SK-N-SH (cell line): Measurements from ENCODE around the gene CADM1. TPM values are rescaled to one million over a fixed set of nuclear protein-coding genes. Genes with fewer than 3 reads are reported as not detected.
A peak's percentile ranks its signal among the peaks of the same experiment; 100 is the strongest.

ENCODE experiments used
- CTCF ChIA-PET: fragments of 300-600, 350-600 bp; formaldehyde crosslinking; extraction: SDS; loops from one replicate; lab custom pipeline; 2021; lab: Yijun Ruan, JAX
- POLR2A ChIA-PET: fragments of 350-600 bp; sonication (Branson Sonifier 250); formaldehyde crosslinking; extraction: SDS; loops from one replicate; lab custom pipeline; 2020; ENCODE audit warnings: antibody characterized with exemption, inconsistent platforms; lab: Yijun Ruan, JAX
- DNase-seq: peaks from one replicate; pipeline ENCODE4 v3.0.0; 2012
- H2AFZ ChIP-seq: fragments of 200-600 bp; sonication (generic); 2 replicates; pipeline ENCODE4 v1.8.1; 2016; ENCODE audit warnings: antibody characterized with exemption, mild to moderate bottlenecking, low read depth
- H3F3A ChIP-seq: fragments of 200-600 bp; sonication (generic); replicated peaks from 2 replicates; pipeline ENCODE3; 2016; ENCODE audit warnings: antibody characterized with exemption, mild to moderate bottlenecking; ENCODE audit not compliant: insufficient read depth
- H3K27ac ChIP-seq, 2 experiments: fragments of 200-500 bp in 1 of 2; fragments of 200-600 bp in 1 of 2; sonication (Bioruptor generic) in 1 of 2; sonication (generic), shearing (Covaris generic) in 1 of 2; 2 replicates each; pipeline versions ENCODE4 v1.5.1 to v1.6.1; 2014 to 2016; ENCODE audit warnings: low read depth in 2 of 2, inconsistent platforms in 1 of 2, low read length in 1 of 2, mild to moderate bottlenecking in 1 of 2, mixed read lengths in 1 of 2
- H3K27me3 ChIP-seq: fragments of 200-600 bp; sonication (generic), shearing (Covaris generic); 2 replicates; pipeline ENCODE4 v1.6.1; 2016; ENCODE audit warnings: mixed run types; ENCODE audit not compliant: insufficient read depth
- H3K36me3 ChIP-seq, 2 experiments: fragments of 200-500 bp in 1 of 2; fragments of 200-600 bp in 1 of 2; sonication (Bioruptor generic) in 1 of 2; sonication (generic) in 1 of 2; replicated peaks in 1 of 2; 2 replicates each; pipeline versions ENCODE3 to v1.5.1; 2014 to 2016; ENCODE audit warnings: low read length in 1 of 2, mild to moderate bottlenecking in 1 of 2; ENCODE audit not compliant: insufficient read depth in 2 of 2, control insufficient read depth in 1 of 2
- H3K4me1 ChIP-seq, 2 experiments: fragments of 200-500 bp in 1 of 2; fragments of 200-600 bp in 1 of 2; sonication (Bioruptor generic) in 1 of 2; sonication (generic), shearing (Covaris generic) in 1 of 2; 2 replicates each; pipeline versions ENCODE4 v1.5.1 to v1.6.1; 2014 to 2016; ENCODE audit warnings: low read depth in 1 of 2, low read length in 1 of 2, mixed run types in 1 of 2; ENCODE audit not compliant: insufficient read depth in 2 of 2, control insufficient read depth in 1 of 2
- H3K4me2 ChIP-seq: fragments of 200-600 bp; sonication (generic), shearing (Covaris generic); 2 replicates; pipeline ENCODE4 v1.6.1; 2017; ENCODE audit warnings: mixed run types
- H3K4me3 ChIP-seq, 2 experiments: fragments of 200-500 bp in 1 of 2; fragments of 200-600 bp in 1 of 2; sonication (Bioruptor generic) in 1 of 2; sonication (generic), shearing (Covaris generic) in 1 of 2; 2 replicates each; pipeline versions ENCODE4 v1.5.1 to v1.8.1; 2014 to 2016; ENCODE audit warnings: low read depth in 2 of 2, inconsistent platforms in 1 of 2, low read length in 1 of 2, mild to moderate bottlenecking in 1 of 2, mixed read lengths in 1 of 2, moderate library complexity in 1 of 2
- H3K79me2 ChIP-seq: fragments of 200-600 bp; sonication (generic); 2 replicates; pipeline ENCODE4 v1.8.1; 2017; ENCODE audit warnings: mild to moderate bottlenecking; ENCODE audit not compliant: insufficient read depth
- H3K9ac ChIP-seq: fragments of 200-600 bp; sonication (generic); 2 replicates; pipeline ENCODE4 v1.6.1; 2017; ENCODE audit warnings: mixed run types
- H3K9me2 ChIP-seq: fragments of 200-600 bp; sonication (generic); 2 replicates; pipeline ENCODE4 v1.6.1; 2017; ENCODE audit warnings: mixed run types
- H3K9me3 ChIP-seq: fragments of 200-600 bp; sonication (generic); 2 replicates; pipeline ENCODE4 v1.6.1; 2017; ENCODE audit warnings: mixed run types, mild to moderate bottlenecking, moderate library complexity
- H4K20me1 ChIP-seq: fragments of 200-600 bp; sonication (generic); 2 replicates; pipeline ENCODE4 v1.6.1; 2017; ENCODE audit warnings: mild to moderate bottlenecking, mixed run types; ENCODE audit not compliant: insufficient read depth
- CHD2 ChIP-seq: fragments of 150-350 bp; IDR thresholded peaks from 2 replicates; pipeline ENCODE4 v1.6.1; 2018; ENCODE audit warnings: low read length; ENCODE audit not compliant: partially characterized antibody
- ELF1 ChIP-seq: IDR thresholded peaks from 2 replicates; pipeline ENCODE4 v1.4.0; 2012
- EP300 ChIP-seq, 2 experiments: IDR thresholded peaks; 2 replicates each; pipeline versions ENCODE4 v1.4.0 to v1.6.1; 2012; ENCODE audit warnings: borderline replicate concordance in 1 of 2, low read depth in 1 of 2, low read length in 1 of 2
- FOSL2 ChIP-seq: IDR thresholded peaks from 2 replicates; pipeline ENCODE4 v1.4.0; 2012; ENCODE audit warnings: low read depth, mild to moderate bottlenecking, moderate library complexity, borderline replicate concordance
- FOXJ3 ChIP-seq: sonication (generic); formaldehyde crosslinking; IDR thresholded peaks from 2 replicates; pipeline ENCODE4 v1.5.1; 2020; ENCODE audit warnings: mild to moderate bottlenecking, missing genetic modification reagents
- FOXM1 ChIP-seq: IDR thresholded peaks from 2 replicates; pipeline ENCODE4 v1.4.0; 2012; ENCODE audit warnings: low read depth, mild to moderate bottlenecking
- GABPA ChIP-seq: IDR thresholded peaks from 2 replicates; pipeline ENCODE4 v1.4.0; 2012; ENCODE audit warnings: low read depth, mild to moderate bottlenecking
- JUND ChIP-seq: IDR thresholded peaks from 2 replicates; pipeline ENCODE4 v1.4.0; 2012
- NFIC ChIP-seq: IDR thresholded peaks from 2 replicates; pipeline ENCODE4 v1.4.0; 2012; ENCODE audit warnings: borderline replicate concordance
- POLR2AphosphoS5 ChIP-seq: IDR thresholded peaks from 2 replicates; pipeline ENCODE4 v1.6.1; 2012; ENCODE audit warnings: low read depth, low read length
- RAD21 ChIP-seq: IDR thresholded peaks from 2 replicates; pipeline ENCODE4 v1.6.1; 2012; ENCODE audit warnings: mild to moderate bottlenecking, low read length
- RXRA ChIP-seq: IDR thresholded peaks from 2 replicates; pipeline ENCODE4 v1.4.0; 2012; ENCODE audit warnings: low read depth, mild to moderate bottlenecking, borderline replicate concordance
- SIN3A ChIP-seq: IDR thresholded peaks from 2 replicates; pipeline ENCODE4 v1.6.1; 2012; ENCODE audit warnings: low read depth, mild to moderate bottlenecking, low read length, moderate library complexity, borderline replicate concordance
- TAF1 ChIP-seq: IDR thresholded peaks from 2 replicates; pipeline ENCODE4 v1.6.1; 2012; ENCODE audit warnings: low read depth, mild to moderate bottlenecking, low read length, moderate library complexity, borderline replicate concordance
- YY1 ChIP-seq: IDR thresholded peaks from 2 replicates; pipeline ENCODE4 v1.4.0; 2012; ENCODE audit warnings: low read depth, mild to moderate bottlenecking
- WGBS: methylation state at CpG from one replicate; pipeline ENCODE4 v1.1.6; 2017; ENCODE audit warnings: low lambda C conversion rate; 5-methylcytosine and 5-hydroxymethylcytosine counted together
- polyA plus RNA-seq, 3 experiments: library from polyadenylated mRNA; depleted of rRNA; stranded (reverse); fragments of >200 nt; gene quantifications; 2 replicates each; pipeline ENCODE4 v1.2.3, GENCODE V29; 2012
- TF ChIP-seq, protein P1 (sequence below): fragments of 200-600 bp; sonication (generic); IDR thresholded peaks from 2 replicates; pipeline ENCODE4 v1.6.1; 2017; ENCODE audit warnings: antibody characterized with exemption, mild to moderate bottlenecking, moderate library complexity
- TF ChIP-seq, protein P2 (sequence below): IDR thresholded peaks from 2 replicates; pipeline ENCODE4 v1.4.0; 2012; ENCODE audit warnings: low read depth, borderline replicate concordance
- TF ChIP-seq, protein P3 (sequence below): fragments of 150-350 bp; IDR thresholded peaks from 2 replicates; pipeline ENCODE4 v1.6.1; 2016; ENCODE audit warnings: mild to moderate bottlenecking, low read depth, low read length
- TF ChIP-seq, protein P4 (sequence below): IDR thresholded peaks from 2 replicates; pipeline ENCODE4 v1.4.0; 2012; ENCODE audit warnings: low read depth
- TF ChIP-seq, protein P5 (sequence below): IDR thresholded peaks from 2 replicates; pipeline ENCODE4; 2012

Gene CADM1
- polyA plus RNA-seq, 1 of the 3 experiments (the other 2 are of a cell fraction): 7.9 TPM

DNA sequence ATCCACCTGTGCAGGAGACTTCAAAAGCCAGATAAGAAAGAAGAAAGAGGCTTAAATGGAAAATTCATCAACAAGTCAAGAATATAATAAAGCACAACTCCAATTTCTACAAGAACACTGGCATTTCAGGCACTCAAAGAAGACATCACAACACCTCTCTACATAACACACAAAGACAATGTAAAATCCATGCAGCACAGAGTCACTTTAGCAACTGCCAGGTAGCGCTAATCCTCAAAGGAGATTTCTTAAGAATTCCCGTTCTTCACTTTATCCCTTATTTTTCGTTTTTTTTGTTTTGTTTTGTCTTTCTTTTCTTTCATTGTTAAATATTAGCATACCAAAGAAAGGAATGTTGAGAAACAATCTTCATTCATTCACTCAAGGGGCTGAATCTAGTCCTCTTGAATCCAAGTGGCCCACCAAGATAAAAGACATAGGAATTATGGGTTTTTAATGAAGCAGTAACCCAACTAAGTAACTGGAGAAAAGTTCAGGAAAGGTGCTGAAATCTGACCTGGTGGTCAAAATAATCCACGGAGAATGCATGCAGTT, 95.0 kb downstream of the CADM1 start:
- peaks cover 0 to 29% of the 10 kb centered on the region in 2 experiments; a peak in 2 of 4 replicates for H3K4me1 ChIP-seq
- H3K4me3 ChIP-seq: no peak overlapping the region; a peak in 1 of 4 replicates
- H3K9me3 ChIP-seq: no peaks in the 10 kb centered on the region
- no peaks in the 10 kb centered on the region for H3K36me3 ChIP-seq
- TF ChIP-seq, protein P1, sequence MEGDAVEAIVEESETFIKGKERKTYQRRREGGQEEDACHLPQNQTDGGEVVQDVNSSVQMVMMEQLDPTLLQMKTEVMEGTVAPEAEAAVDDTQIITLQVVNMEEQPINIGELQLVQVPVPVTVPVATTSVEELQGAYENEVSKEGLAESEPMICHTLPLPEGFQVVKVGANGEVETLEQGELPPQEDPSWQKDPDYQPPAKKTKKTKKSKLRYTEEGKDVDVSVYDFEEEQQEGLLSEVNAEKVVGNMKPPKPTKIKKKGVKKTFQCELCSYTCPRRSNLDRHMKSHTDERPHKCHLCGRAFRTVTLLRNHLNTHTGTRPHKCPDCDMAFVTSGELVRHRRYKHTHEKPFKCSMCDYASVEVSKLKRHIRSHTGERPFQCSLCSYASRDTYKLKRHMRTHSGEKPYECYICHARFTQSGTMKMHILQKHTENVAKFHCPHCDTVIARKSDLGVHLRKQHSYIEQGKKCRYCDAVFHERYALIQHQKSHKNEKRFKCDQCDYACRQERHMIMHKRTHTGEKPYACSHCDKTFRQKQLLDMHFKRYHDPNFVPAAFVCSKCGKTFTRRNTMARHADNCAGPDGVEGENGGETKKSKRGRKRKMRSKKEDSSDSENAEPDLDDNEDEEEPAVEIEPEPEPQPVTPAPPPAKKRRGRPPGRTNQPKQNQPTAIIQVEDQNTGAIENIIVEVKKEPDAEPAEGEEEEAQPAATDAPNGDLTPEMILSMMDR: no peak
- TF ChIP-seq, protein P2, sequence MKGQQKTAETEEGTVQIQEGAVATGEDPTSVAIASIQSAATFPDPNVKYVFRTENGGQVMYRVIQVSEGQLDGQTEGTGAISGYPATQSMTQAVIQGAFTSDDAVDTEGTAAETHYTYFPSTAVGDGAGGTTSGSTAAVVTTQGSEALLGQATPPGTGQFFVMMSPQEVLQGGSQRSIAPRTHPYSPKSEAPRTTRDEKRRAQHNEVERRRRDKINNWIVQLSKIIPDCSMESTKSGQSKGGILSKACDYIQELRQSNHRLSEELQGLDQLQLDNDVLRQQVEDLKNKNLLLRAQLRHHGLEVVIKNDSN: no peak
- TF ChIP-seq FOXM1 (no peak), YY1 (no peak), ELF1 (no peak), NFIC (no peak), POLR2AphosphoS5 (no peak), JUND (no peak), RAD21 (no peak), TAF1 (no peak), FOSL2 (no peak), RXRA (no peak), SIN3A (no peak), FOXJ3 (no peak), GABPA (no peak), EP300 (IDR thresholded peaks at IDR 0.05; ENCODE audit: borderline replicate concordance in 1 of 2, low read depth in 1 of 2, low read length in 1 of 2) (no peak), CHD2 (no peak)
- TF ChIP-seq, protein P3, sequence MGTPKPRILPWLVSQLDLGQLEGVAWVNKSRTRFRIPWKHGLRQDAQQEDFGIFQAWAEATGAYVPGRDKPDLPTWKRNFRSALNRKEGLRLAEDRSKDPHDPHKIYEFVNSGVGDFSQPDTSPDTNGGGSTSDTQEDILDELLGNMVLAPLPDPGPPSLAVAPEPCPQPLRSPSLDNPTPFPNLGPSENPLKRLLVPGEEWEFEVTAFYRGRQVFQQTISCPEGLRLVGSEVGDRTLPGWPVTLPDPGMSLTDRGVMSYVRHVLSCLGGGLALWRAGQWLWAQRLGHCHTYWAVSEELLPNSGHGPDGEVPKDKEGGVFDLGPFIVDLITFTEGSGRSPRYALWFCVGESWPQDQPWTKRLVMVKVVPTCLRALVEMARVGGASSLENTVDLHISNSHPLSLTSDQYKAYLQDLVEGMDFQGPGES: no peak
- TF ChIP-seq, protein P4, sequence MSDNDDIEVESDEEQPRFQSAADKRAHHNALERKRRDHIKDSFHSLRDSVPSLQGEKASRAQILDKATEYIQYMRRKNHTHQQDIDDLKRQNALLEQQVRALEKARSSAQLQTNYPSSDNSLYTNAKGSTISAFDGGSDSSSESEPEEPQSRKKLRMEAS: no peak
- TF ChIP-seq, protein P5, sequence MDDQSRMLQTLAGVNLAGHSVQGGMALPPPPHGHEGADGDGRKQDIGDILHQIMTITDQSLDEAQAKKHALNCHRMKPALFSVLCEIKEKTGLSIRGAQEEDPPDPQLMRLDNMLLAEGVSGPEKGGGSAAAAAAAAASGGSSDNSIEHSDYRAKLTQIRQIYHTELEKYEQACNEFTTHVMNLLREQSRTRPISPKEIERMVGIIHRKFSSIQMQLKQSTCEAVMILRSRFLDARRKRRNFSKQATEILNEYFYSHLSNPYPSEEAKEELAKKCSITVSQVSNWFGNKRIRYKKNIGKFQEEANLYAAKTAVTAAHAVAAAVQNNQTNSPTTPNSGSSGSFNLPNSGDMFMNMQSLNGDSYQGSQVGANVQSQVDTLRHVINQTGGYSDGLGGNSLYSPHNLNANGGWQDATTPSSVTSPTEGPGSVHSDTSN: no peak
- TF ChIP-seq, all 33 proteins: peak for 0
- Histone ChIP-seq H3K4me2 (no peak overlapping the region), H3K27me3 (no peaks in the 10 kb centered on the region), H3K27ac (peak overlapping the region in 1 of 2 experiments; percentile 94; a peak in 2 of 4 replicates), H3K9ac (no peak overlapping the region), H3K79me2 (no peaks in the 10 kb centered on the region), H3K9me2 (no peaks in the 10 kb centered on the region), H2AFZ (no peak overlapping the region), H4K20me1 (no peaks in the 10 kb centered on the region), H3F3A (no peaks in the 10 kb centered on the region)
- CTCF ChIA-PET: interaction anchor here (1.1 to 1.2 kb wide), 2 partner anchors 74 to 95 kb away, joined by 4 to 5 read pairs; partner anchors contain the start of gene CADM1
- WGBS: 60% methylated on average over 4 of the region's 4 CpGs
- no peak for DNase-seq
- POLR2A ChIA-PET: interaction anchor here (1.5 kb wide), 1 partner anchor 94 kb away, joined by 3 read pairs; no protein-coding TSS in a partner anchor
